ENCODE data around the gene HOXD9.

DNA sequence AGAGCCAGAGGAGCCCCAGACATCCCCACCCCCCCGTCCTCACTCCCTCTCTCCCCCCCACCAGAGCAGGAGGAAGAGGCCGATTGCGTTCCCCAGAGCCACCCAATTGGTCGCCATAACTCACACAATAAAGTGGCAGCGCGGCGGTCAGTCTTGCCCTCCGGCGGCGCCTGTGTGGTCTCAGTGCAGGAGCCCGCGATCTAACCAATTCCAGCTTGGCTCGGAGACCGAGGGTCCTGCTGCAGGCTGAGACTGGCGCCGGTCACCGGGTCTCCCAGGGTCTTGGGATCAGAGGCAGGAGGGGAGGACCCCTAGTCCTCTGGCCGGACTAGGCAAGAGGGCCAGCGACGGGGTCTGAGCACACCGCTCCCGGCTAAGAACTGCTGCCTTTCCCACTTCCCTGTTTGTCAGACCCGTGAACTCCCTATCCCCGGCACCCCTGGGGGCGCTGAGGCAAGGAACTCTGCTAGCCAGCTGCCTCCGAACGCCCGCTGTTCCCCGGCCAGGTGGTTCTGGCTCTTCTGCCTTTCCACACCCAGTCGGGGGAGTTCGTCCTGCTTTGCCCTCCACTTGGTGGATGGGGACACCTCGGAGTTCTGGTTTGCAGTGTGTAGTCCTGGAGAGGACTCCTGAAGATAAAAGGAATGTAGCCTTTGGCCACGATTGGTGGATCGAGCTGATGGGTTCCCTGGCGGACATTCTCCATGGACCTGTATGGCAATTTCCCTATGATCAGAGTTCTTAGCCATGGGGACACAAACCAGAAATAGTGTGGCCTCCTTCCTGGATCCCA is 24.0 kb upstream of the HOXD9 start:
- TF ChIP-seq, protein P1, sequence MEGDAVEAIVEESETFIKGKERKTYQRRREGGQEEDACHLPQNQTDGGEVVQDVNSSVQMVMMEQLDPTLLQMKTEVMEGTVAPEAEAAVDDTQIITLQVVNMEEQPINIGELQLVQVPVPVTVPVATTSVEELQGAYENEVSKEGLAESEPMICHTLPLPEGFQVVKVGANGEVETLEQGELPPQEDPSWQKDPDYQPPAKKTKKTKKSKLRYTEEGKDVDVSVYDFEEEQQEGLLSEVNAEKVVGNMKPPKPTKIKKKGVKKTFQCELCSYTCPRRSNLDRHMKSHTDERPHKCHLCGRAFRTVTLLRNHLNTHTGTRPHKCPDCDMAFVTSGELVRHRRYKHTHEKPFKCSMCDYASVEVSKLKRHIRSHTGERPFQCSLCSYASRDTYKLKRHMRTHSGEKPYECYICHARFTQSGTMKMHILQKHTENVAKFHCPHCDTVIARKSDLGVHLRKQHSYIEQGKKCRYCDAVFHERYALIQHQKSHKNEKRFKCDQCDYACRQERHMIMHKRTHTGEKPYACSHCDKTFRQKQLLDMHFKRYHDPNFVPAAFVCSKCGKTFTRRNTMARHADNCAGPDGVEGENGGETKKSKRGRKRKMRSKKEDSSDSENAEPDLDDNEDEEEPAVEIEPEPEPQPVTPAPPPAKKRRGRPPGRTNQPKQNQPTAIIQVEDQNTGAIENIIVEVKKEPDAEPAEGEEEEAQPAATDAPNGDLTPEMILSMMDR (IDR thresholded peaks at IDR 0.05): no peak
- no peak for TF ChIP-seq POLR2AphosphoS5 (IDR thresholded peaks at IDR 0.05)
- TF ChIP-seq POLR2A (IDR thresholded peaks at IDR 0.05): no peak
- no peak for TF ChIP-seq EP300 (IDR thresholded peaks at IDR 0.05)
